Measurements from ENCODE around the gene CHL1. TPM values are rescaled to one million over a fixed set of nuclear protein-coding genes. Genes with fewer than 3 reads are reported as not detected.

CHL1 gene
- total and polyA plus RNA-seq, 8 donors = 0.62 to 25.3 (median 10.5) TPM

- H3K36me3 ChIP-seq = no peaks in the 10 kb centered on the region
- intact Hi-C loops (cut with DNase I; ENCODE audit: low total_unique reads) = no loop called here
- TF ChIP-seq POLR2A (IDR thresholded peaks at IDR 0.05) = no peak
- no peak for TF ChIP-seq POLR2AphosphoS5 (IDR thresholded peaks at IDR 0.05)
- no peak for TF ChIP-seq CTCF (IDR thresholded peaks at IDR 0.05)
- TF ChIP-seq EP300 (IDR thresholded peaks at IDR 0.05) = no peak
- no peaks in the 10 kb centered on the region for H3K4me1 ChIP-seq
- no peak overlapping the region for H3K4me3 ChIP-seq
- DNase-seq = peak in 1 of 2 donors; percentile 1
- no peaks in the 10 kb centered on the region for H3K9me3 ChIP-seq
- H3K27me3 ChIP-seq = no peaks in the 10 kb centered on the region
- H3K27ac ChIP-seq = no peak overlapping the region
These were observed 30.5 kb upstream of the CHL1 start for GRCh38 chr3:166071-166470.

DNA sequence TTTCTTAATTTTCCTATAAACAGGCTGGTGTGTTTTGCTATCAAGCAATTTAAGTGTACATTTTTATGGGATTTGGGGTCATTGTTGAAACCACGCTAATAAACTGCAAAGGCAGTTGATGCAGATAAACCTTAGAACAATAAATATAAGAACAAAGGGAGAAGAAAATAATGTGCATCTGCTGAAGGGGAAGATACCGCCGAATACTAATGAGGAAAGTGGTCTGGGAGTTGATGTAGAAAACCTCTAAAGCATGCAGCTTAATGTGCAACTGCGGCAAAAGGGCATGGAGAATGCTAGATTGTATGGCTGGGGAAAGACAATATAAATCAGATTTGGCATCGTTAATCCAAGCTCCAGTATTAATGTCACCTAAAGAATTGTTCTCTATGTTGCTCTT is 29.8 kb upstream of the CHL1 start:
- Histone ChIP-seq H3K27ac (no peak overlapping the region), H3K36me3 (no peaks in the 10 kb centered on the region), H3K4me3 (no peak overlapping the region), H3K4me1 (no peaks in the 10 kb centered on the region), H3K9me3 (no peaks in the 10 kb centered on the region), H3K27me3 (no peaks in the 10 kb centered on the region)
- intact Hi-C loops (cut with DNase I; ENCODE audit: low total_unique reads) = no loop called here
- TF ChIP-seq POLR2AphosphoS5 (IDR thresholded peaks at IDR 0.05) (no peak), CTCF (IDR thresholded peaks at IDR 0.05) (no peak), EP300 (IDR thresholded peaks at IDR 0.05) (no peak), POLR2A (IDR thresholded peaks at IDR 0.05) (no peak)
- no peak for DNase-seq
- 78 to 93% (median 84%) methylated on average over 5 of the region's 5 CpGs for WGBS, 5 donors

DNA sequence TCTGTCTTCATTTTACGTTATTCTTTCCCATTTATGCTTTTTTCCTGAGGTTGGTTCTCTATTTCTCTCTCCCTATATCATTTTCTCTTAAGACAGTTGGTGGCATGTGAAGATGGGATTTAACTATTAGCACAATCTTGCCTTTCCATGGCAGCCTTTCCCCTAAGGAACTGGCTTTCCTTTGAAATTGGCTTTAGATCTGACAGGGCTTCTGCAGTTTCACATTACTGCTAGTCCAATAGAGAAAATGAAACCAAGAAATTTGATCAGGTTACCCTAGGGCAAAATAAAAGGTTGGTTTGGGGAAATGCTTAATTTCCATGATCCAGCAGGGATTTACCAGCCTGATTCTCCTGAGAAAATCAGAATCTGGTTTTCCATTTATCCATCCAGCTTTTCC is 22.7 kb upstream of the CHL1 start:
- Histone ChIP-seq H3K4me3 (no peak overlapping the region), H3K27me3 (no peaks in the 10 kb centered on the region)

DNA sequence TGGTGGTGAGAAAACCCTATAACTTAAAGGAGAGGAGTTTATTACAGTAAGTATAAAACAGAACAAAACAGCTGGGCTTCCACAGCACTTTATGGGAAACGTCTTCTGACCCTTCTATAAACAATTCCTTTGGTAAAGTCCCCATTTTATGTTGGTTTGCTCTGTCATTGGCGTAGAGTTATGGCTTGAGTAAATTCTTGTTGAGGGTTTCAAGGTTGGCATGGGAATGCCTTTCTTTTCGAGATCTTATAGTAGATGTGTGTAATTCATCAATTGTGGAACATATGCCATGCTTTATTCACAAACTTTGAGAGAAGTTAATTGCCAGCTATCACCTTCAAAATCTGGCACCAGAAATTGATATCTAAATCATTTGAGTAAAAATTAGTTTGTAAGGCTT is 11.6 kb upstream of the CHL1 start:
- no peak for TF ChIP-seq POLR2AphosphoS5 (IDR thresholded peaks at IDR 0.05)
- TF ChIP-seq CTCF (IDR thresholded peaks at IDR 0.05) = no peak
- TF ChIP-seq EP300 (IDR thresholded peaks at IDR 0.05) = no peak
- no peak for TF ChIP-seq POLR2A (IDR thresholded peaks at IDR 0.05)
- no peak for DNase-seq
- Histone ChIP-seq H3K27ac (no peak overlapping the region), H3K36me3 (no peaks in the 10 kb centered on the region), H3K4me3 (no peak overlapping the region), H3K27me3 (no peaks in the 10 kb centered on the region), H3K9me3 (peaks cover 0 to 9% (median 2%) of the 10 kb centered on the region in 4 donors), H3K4me1 (no peaks in the 10 kb centered on the region)
- intact Hi-C loops (cut with DNase I; ENCODE audit: low total_unique reads) = no loop called here
- whole genome bisulfite sequencing, 5 donors = 33 to 65% (median 52%) methylated on average over 3 of the region's 3 CpGs

More for the DNA sequence above, 22.7 kb upstream of the CHL1 start:
- H3K27ac ChIP-seq = no peak overlapping the region
- no peaks in the 10 kb centered on the region for H3K36me3 ChIP-seq
- intact Hi-C loops (cut with DNase I; ENCODE audit: low total_unique reads) = no loop called here
- WGBS, 5 donors = 26 to 65% (median 36%) methylated on average over 1 of the region's 1 CpG
- no peak for DNase-seq
- no peaks in the 10 kb centered on the region for H3K4me1 ChIP-seq
- H3K9me3 ChIP-seq = no peaks in the 10 kb centered on the region
- TF ChIP-seq EP300 (IDR thresholded peaks at IDR 0.05) (no peak), CTCF (IDR thresholded peaks at IDR 0.05) (no peak), POLR2AphosphoS5 (IDR thresholded peaks at IDR 0.05) (no peak), POLR2A (IDR thresholded peaks at IDR 0.05) (no peak)

All from stomach (tissue), 9 donors.